Neuronal stem cell (in vitro differentiated cells): Measurements from ENCODE around the gene HARBI1.

Experiments
- DNase-seq: peaks from one replicate; pipeline ENCODE4 v3.0.0-alpha.2; 2013; ENCODE audit warnings: low spot score
- H2AFZ ChIP-seq: one replicate; pipeline ENCODE4 v1.6.1; 2013; ENCODE audit warnings: mild to moderate bottlenecking, low read length, inconsistent platforms
- H2AK5ac ChIP-seq: 2 replicates; pipeline ENCODE4 v1.6.1; 2013; ENCODE audit warnings: low read depth, mild to moderate bottlenecking, inconsistent platforms, low read length, moderate library complexity, mixed read lengths
- H2BK120ac ChIP-seq: 2 replicates; pipeline ENCODE4 v1.6.1; 2013; ENCODE audit warnings: low read depth, mild to moderate bottlenecking, inconsistent platforms, low read length, moderate library complexity, mixed read lengths
- H2BK12ac ChIP-seq: one replicate; pipeline ENCODE4 v1.6.1; 2013; ENCODE audit warnings: low read length, inconsistent platforms
- H2BK15ac ChIP-seq: 2 replicates; pipeline ENCODE4 v1.6.1; 2013; ENCODE audit warnings: mild to moderate bottlenecking, low read length, inconsistent platforms, mixed read lengths
- H2BK5ac ChIP-seq: one replicate; pipeline ENCODE4 v1.6.1; 2013; ENCODE audit warnings: inconsistent platforms, mild to moderate bottlenecking, low read length, moderate library complexity
- H3K14ac ChIP-seq: one replicate; pipeline ENCODE4 v1.6.1; 2013; ENCODE audit warnings: low read length, inconsistent platforms
- H3K18ac ChIP-seq: 2 replicates; pipeline ENCODE4 v1.6.1; 2013; ENCODE audit warnings: low read length, inconsistent platforms
- H3K23ac ChIP-seq: 2 replicates; pipeline ENCODE4 v1.6.1; 2013; ENCODE audit warnings: low read depth, mild to moderate bottlenecking, mixed read lengths, low read length, inconsistent platforms; ENCODE audit not compliant: poor library complexity
- H3K27ac ChIP-seq: replicated peaks from 3 replicates; pipeline ENCODE4 v1.5.1; 2013; ENCODE audit warnings: low read length, inconsistent platforms
- H3K27me3 ChIP-seq, 3 experiments: 2 replicates each; pipeline ENCODE4 v1.6.1; 2013; ENCODE audit warnings: low read length in 3 of 3, mild to moderate bottlenecking in 2 of 3, inconsistent platforms in 1 of 3, low read depth in 1 of 3, mixed read lengths in 1 of 3, moderate library complexity in 1 of 3; ENCODE audit not compliant: control insufficient read depth in 3 of 3, insufficient read depth in 3 of 3
- H3K36me3 ChIP-seq, 2 donors: replicated peaks in 1 of 2; 2 replicates each; pipeline ENCODE4 v1.6.1; 2013; ENCODE audit warnings: low read length in 2 of 2; ENCODE audit not compliant: control insufficient read depth in 2 of 2, insufficient read depth in 2 of 2
- H3K4ac ChIP-seq: 2 replicates; pipeline ENCODE4 v1.6.1; 2013; ENCODE audit warnings: inconsistent platforms, mild to moderate bottlenecking, low read length, moderate library complexity
- H3K4me1 ChIP-seq, 2 donors: 1 replicate in 1 of 2; 2 replicates in 1 of 2; pipeline ENCODE4 v1.6.1; 2013; ENCODE audit warnings: low read length in 2 of 2, low read depth in 1 of 2; ENCODE audit not compliant: control insufficient read depth in 2 of 2, insufficient read depth in 1 of 2
- H3K4me2 ChIP-seq: one replicate; pipeline ENCODE4 v1.6.1; 2013; ENCODE audit warnings: mild to moderate bottlenecking, low read length, inconsistent platforms; ENCODE audit not compliant: insufficient read depth, poor library complexity, severe bottlenecking
- H3K4me3 ChIP-seq, 2 donors: 2 replicates each; pipeline ENCODE4 v1.5.1; 2013; ENCODE audit warnings: low read length in 2 of 2, mild to moderate bottlenecking in 2 of 2, inconsistent platforms in 1 of 2, moderate library complexity in 1 of 2
- H3K79me1 ChIP-seq: one replicate; pipeline ENCODE4 v1.6.1; 2013; ENCODE audit warnings: low read depth, mild to moderate bottlenecking, inconsistent platforms, low read length, moderate library complexity
- H3K9ac ChIP-seq: one replicate; pipeline ENCODE4 v1.6.1; 2013; ENCODE audit warnings: mild to moderate bottlenecking, low read depth, low read length, inconsistent platforms; ENCODE audit not compliant: poor library complexity
- H3K9me3 ChIP-seq, 2 donors: replicated peaks in 1 of 2; 2 replicates each; pipeline versions ENCODE3 to v1.6.1; 2013; ENCODE audit warnings: low read length in 2 of 2, mild to moderate bottlenecking in 2 of 2, inconsistent platforms in 1 of 2, low read depth in 1 of 2, mixed read lengths in 1 of 2, moderate library complexity in 1 of 2; ENCODE audit not compliant: control insufficient read depth in 2 of 2, insufficient read depth in 1 of 2
- H4K8ac ChIP-seq: one replicate; pipeline ENCODE4 v1.6.1; 2013; ENCODE audit warnings: low read depth, mild to moderate bottlenecking, inconsistent platforms, low read length, moderate library complexity
- H4K91ac ChIP-seq: one replicate; pipeline ENCODE4 v1.6.1; 2013; ENCODE audit warnings: low read length, low read depth, mild to moderate bottlenecking, inconsistent platforms; ENCODE audit not compliant: poor library complexity
- WGBS, 2 donors: extraction: QIAGEN DNeasy Blood & Tissue Kit; methylation state at CpG; one replicate each; pipeline ENCODE4 v1.1.7; 2013; ENCODE audit warnings: missing lambda C conversion rate in 2 of 2, mixed read lengths in 1 of 2; ENCODE audit not compliant: insufficient read length in 2 of 2, insufficient replicate concordance in 1 of 2; ENCODE audit errors: extremely low coverage in 2 of 2; 5-methylcytosine and 5-hydroxymethylcytosine counted together

HARBI1 gene

GRCh38 chr11:46663277-46663940 lies 46.4 kb upstream of the HARBI1 start:
- Histone ChIP-seq H3K4me2 (no peak overlapping the region), H3K23ac (no peak overlapping the region), H4K91ac (no peak overlapping the region), H3K18ac (no peak overlapping the region), H3K9ac (no peak overlapping the region), H4K8ac (no peak overlapping the region), H2BK15ac (no peak overlapping the region), H3K27ac (no peak overlapping the region), H3K36me3 (peaks cover 34 to 92% of the 10 kb centered on the region in 2 donors), H3K27me3 (no peaks in the 10 kb centered on the region), H3K4me3 (no peak overlapping the region), H3K14ac (no peak overlapping the region), H2AK5ac (no peak overlapping the region), H3K79me1 (no peaks in the 10 kb centered on the region), H2AFZ (no peak overlapping the region), H3K4ac (no peak overlapping the region), H3K9me3 (peaks cover 0 to 3% of the 10 kb centered on the region in 2 donors), H2BK5ac (no peak overlapping the region), H2BK120ac (no peak overlapping the region), H2BK12ac (no peak overlapping the region), H3K4me1 (no peaks in the 10 kb centered on the region)
- DNase-seq: no peak
- no CpG with 5 or more reads among the region's 4 CpGs for WGBS, 2 donors

- H4K8ac ChIP-seq: no peak overlapping the region
- H2AK5ac ChIP-seq: no peak overlapping the region
- no peak overlapping the region for H3K18ac ChIP-seq
- no peak overlapping the region for H2BK12ac ChIP-seq
- no peak overlapping the region for H3K9ac ChIP-seq
- no peak overlapping the region for H2BK120ac ChIP-seq
- no peaks in the 10 kb centered on the region for H3K27me3 ChIP-seq
- no peak overlapping the region for H3K4me2 ChIP-seq
- H3K4me3 ChIP-seq: no peak overlapping the region
- no peak for DNase-seq
- no peak overlapping the region for H2AFZ ChIP-seq
- no peak overlapping the region for H2BK5ac ChIP-seq
- no peaks in the 10 kb centered on the region for H3K9me3 ChIP-seq
- no peak overlapping the region for H4K91ac ChIP-seq
- H3K23ac ChIP-seq: no peak overlapping the region
- H2BK15ac ChIP-seq: no peak overlapping the region
- H3K4me1 ChIP-seq: no peaks in the 10 kb centered on the region
- no peak overlapping the region for H3K27ac ChIP-seq
- no peak overlapping the region for H3K4ac ChIP-seq
- H3K79me1 ChIP-seq: no peaks in the 10 kb centered on the region
- H3K36me3 ChIP-seq: peaks cover 30 to 91% of the 10 kb centered on the region in 2 donors
- no peak overlapping the region for H3K14ac ChIP-seq
These were observed 45.3 kb upstream of the HARBI1 start for GRCh38 chr11:46662366-46662765.

GRCh38 chr11:46661836-46662235 lies 44.8 kb upstream of the HARBI1 start:
- Histone ChIP-seq H4K8ac (no peak overlapping the region), H3K23ac (no peak overlapping the region), H4K91ac (no peak overlapping the region), H2BK15ac (no peak overlapping the region), H3K27me3 (no peaks in the 10 kb centered on the region), H3K27ac (no peak overlapping the region), H3K14ac (no peak overlapping the region), H3K9ac (no peak overlapping the region), H3K4me2 (no peak overlapping the region), H2BK120ac (no peak overlapping the region), H3K9me3 (no peaks in the 10 kb centered on the region), H3K4me3 (no peak overlapping the region), H3K4ac (no peak overlapping the region), H2AFZ (no peak overlapping the region), H3K79me1 (no peaks in the 10 kb centered on the region), H2AK5ac (no peak overlapping the region), H3K4me1 (no peaks in the 10 kb centered on the region), H3K36me3 (peaks cover 33 to 91% of the 10 kb centered on the region in 2 donors), H2BK12ac (no peak overlapping the region), H3K18ac (no peak overlapping the region), H2BK5ac (no peak overlapping the region)
- DNase-seq: no peak

- H3K27ac ChIP-seq: no peak overlapping the region
These were observed 42.9 kb upstream of the HARBI1 start for GRCh38 chr11:46659908-46660307.

More at GRCh38 chr11:46659908-46660307, 42.9 kb upstream of the HARBI1 start:
- H3K4me1 ChIP-seq: no peaks in the 10 kb centered on the region
- H3K14ac ChIP-seq: no peak overlapping the region
- H2BK120ac ChIP-seq: no peak overlapping the region
- no peak overlapping the region for H3K4me3 ChIP-seq
- no peak overlapping the region for H4K8ac ChIP-seq
- H3K9me3 ChIP-seq: no peaks in the 10 kb centered on the region
- no peak overlapping the region for H2AFZ ChIP-seq
- no peak for DNase-seq
- no peak overlapping the region for H2BK12ac ChIP-seq
- no peak overlapping the region for H3K9ac ChIP-seq
- WGBS, 2 donors: no CpG with 5 or more reads among the region's 1 CpG
- H3K4me2 ChIP-seq: no peak overlapping the region
- no peak overlapping the region for H2BK5ac ChIP-seq
- no peak overlapping the region for H2AK5ac ChIP-seq
- H3K36me3 ChIP-seq: peaks cover 28 to 90% of the 10 kb centered on the region in 2 donors
- H3K79me1 ChIP-seq: no peaks in the 10 kb centered on the region
- H4K91ac ChIP-seq: no peak overlapping the region
- no peaks in the 10 kb centered on the region for H3K27me3 ChIP-seq
- H3K23ac ChIP-seq: no peak overlapping the region
- H3K18ac ChIP-seq: no peak overlapping the region
- H3K4ac ChIP-seq: no peak overlapping the region
- no peak overlapping the region for H2BK15ac ChIP-seq
